Uterus (tissue), 4 donors: Measurements from ENCODE around the gene ZSWIM5. TPM values are rescaled to one million over a fixed set of nuclear protein-coding genes. Genes with fewer than 3 reads are reported as not detected.
A peak's percentile ranks its signal among the peaks of the same experiment; 100 is the strongest.

Source experiments
- DNase-seq, 2 donors: peaks; one replicate each; pipeline ENCODE4 v3.0.0-alpha.2; 2019 to 2020
- H3K27ac ChIP-seq, 2 donors: fragments of 200-600 bp; sonication (generic); 1 replicate in 1 of 2; 2 replicates in 1 of 2; pipeline ENCODE4 v1.5.1; 2016 to 2018
- H3K27me3 ChIP-seq, 2 donors: fragments of 200-600 bp; sonication (generic); one replicate each; pipeline ENCODE4 v1.5.1; 2018 to 2019; ENCODE audit warnings: control low read depth in 1 of 2
- H3K36me3 ChIP-seq, 2 donors: fragments of 200-600 bp; sonication (generic); one replicate each; pipeline ENCODE4 v1.5.1; 2019; ENCODE audit warnings: control low read depth in 1 of 2
- H3K4me1 ChIP-seq, 2 donors: fragments of 200-600 bp; sonication (generic); one replicate each; pipeline ENCODE4 v1.5.1; 2018 to 2019; ENCODE audit warnings: control low read depth in 1 of 2
- H3K4me3 ChIP-seq, 2 donors: fragments of 200-600 bp; sonication (generic); 1 replicate in 1 of 2; 2 replicates in 1 of 2; pipeline ENCODE4 v1.5.1; 2018 to 2019; ENCODE audit warnings: mild to moderate bottlenecking in 1 of 2
- H3K9me3 ChIP-seq, 2 donors: fragments of 200-600 bp; sonication (generic); one replicate each; pipeline ENCODE4 v1.5.1; 2019; ENCODE audit warnings: control low read depth in 1 of 2
- CTCF ChIP-seq, 4 experiments: fragments of 200-600 bp in 2 of 4; fragments of 450-650 bp in 2 of 4; sonication (generic) in 2 of 4; IDR thresholded peaks; one replicate each; pipeline ENCODE4 v1.5.1; 2016 to 2019; ENCODE audit warnings: antibody characterized with exemption in 4 of 4, mild to moderate bottlenecking in 2 of 4, moderate library complexity in 1 of 4
- POLR2A ChIP-seq, 2 donors: fragments of 450-650 bp; IDR thresholded peaks; one replicate each; pipeline ENCODE4 v1.6.1; 2016; ENCODE audit warnings: antibody characterized with exemption in 2 of 2, mild to moderate bottlenecking in 1 of 2, moderate library complexity in 1 of 2
- intact Hi-C: fragments of 100-400 bp; cut with DNase I; formaldehyde crosslinking; loops from one replicate; pipeline ENCODE4 v1.15.1; 2023; ENCODE audit warnings: low total_unique reads
- total RNA-seq, 4 donors: library from RNA; depleted of rRNA in 3 of 4; stranded (reverse); fragments of >200 nt in 3 of 4; gene quantifications; one replicate each; pipeline versions ENCODE4 v1.1.0 to v1.2.4, GENCODE V29; 2014 to 2023
- donor health status: DM: yes; HTN: yes; CAD: no.

The ZSWIM5 gene
- total RNA-seq, 4 donors from 2014 or later = 1.5 to 6.6 (median 3.6) TPM

DNA sequence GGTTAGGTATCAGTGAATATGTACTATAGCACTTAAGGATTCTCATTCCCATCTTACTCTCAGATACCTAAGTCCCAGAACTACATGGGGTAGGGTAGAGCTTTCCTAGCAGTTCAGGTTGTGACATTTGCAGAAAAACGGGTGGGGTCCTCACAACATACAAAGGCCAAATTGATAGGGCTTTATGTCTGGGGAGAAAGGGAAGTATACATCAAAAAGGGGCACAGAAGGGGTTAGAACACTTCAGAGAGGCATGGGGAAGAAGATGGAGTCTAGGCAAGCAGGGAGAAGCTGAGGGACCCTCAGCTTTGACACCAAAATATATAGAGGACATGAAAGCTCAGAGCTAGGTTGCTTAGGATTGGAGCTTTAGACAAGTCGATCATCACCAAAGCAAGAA lies 190.7 kb downstream of the ZSWIM5 start:
- TF ChIP-seq POLR2A (IDR thresholded peaks at IDR 0.05) = no peak
- no peak for TF ChIP-seq CTCF (IDR thresholded peaks at IDR 0.05)
- no peak for DNase-seq

DNA sequence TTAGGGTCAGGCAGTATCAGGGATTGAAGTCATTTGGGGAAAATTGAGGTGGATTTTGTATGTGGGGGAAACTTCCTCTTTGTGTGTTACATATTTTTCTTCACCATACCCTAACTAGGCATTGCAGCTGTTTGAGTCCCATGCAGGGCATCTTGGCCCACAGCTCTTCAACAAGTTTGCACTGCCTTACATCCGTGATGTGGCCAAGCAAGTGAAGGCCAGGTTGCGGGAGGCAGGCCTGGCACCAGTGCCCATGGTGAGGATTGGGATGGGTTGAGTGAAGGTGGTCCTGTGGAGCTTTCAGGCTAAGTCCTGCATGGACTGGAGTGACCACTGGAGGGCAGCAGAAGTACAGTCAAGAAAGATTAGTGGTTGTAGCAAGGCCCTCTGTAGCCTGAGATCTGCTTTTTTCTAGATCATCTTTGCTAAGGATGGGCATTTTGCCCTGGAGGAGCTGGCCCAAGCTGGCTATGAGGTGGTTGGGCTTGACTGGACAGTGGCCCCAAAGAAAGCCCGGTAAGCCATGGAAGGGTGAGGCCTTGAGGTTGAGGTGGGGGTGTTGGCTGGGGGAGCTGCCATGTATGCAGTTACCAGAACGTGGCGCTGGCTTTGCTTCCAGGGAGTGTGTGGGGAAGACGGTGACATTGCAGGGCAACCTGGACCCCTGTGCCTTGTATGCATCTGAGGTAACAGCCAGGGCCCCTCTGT lies 191.9 kb downstream of the ZSWIM5 start:
- no peaks in the 10 kb centered on the region for H3K27me3 ChIP-seq
- peak overlapping the region; percentile 20 to 46 for H3K27ac ChIP-seq
- TF ChIP-seq CTCF (IDR thresholded peaks at IDR 0.05) (peak; percentile 88 to 92 (median 92)), POLR2A (IDR thresholded peaks at IDR 0.05) (no peak)
- H3K9me3 ChIP-seq = no peaks in the 10 kb centered on the region
- H3K4me3 ChIP-seq = no peak overlapping the region
- DNase-seq = peak; percentile 79 to 84
- H3K4me1 ChIP-seq = peaks cover 0 to 9% of the 10 kb centered on the region in 2 donors
- H3K36me3 ChIP-seq = no peaks in the 10 kb centered on the region
- intact Hi-C loops = loop anchor here (5.0 kb wide), 2 partner anchors 227 to 288 kb away; partner anchors contain the start of gene BEST4

More for the DNA sequence above, 190.7 kb downstream of the ZSWIM5 start:
- no peaks in the 10 kb centered on the region for H3K9me3 ChIP-seq
- no peak overlapping the region for H3K4me3 ChIP-seq
- H3K27ac ChIP-seq = no peak overlapping the region
- H3K4me1 ChIP-seq = no peaks in the 10 kb centered on the region
- no peaks in the 10 kb centered on the region for H3K36me3 ChIP-seq
- H3K27me3 ChIP-seq = no peaks in the 10 kb centered on the region
- intact Hi-C loops = no loop called here

DNA sequence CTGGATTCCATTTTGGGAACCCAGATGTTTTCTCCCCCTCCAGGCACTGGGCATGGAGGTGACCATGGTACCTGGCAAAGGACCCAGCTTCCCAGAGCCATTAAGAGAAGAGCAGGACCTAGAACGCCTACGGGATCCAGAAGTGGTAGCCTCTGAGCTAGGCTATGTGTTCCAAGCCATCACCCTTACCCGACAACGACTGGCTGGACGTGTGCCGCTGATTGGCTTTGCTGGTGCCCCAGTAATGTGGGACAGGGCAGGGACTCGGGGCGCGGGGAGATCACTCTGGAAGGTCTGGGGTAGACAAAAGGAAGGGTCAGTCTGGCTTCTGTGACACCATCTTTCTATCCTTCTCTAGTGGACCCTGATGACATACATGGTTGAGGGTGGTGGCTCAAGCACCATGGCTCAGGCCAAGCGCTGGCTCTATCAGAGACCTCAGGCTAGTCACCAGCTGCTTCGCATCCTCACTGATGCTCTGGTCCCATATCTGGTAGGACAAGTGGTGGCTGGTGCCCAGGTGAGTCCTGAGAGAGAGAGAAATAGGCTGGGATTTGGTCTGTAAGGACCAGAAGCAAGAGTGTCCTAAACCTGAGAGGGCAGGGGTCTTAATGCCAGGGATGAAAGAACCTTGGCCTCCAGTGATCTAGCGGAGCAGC lies 192.7 kb downstream of the ZSWIM5 start:
- no peak for TF ChIP-seq CTCF (IDR thresholded peaks at IDR 0.05)
- Histone ChIP-seq H3K27me3 (no peaks in the 10 kb centered on the region), H3K4me1 (peaks cover 0 to 11% of the 10 kb centered on the region in 2 donors), H3K27ac (no peak overlapping the region), H3K36me3 (no peaks in the 10 kb centered on the region), H3K4me3 (no peak overlapping the region), H3K9me3 (no peaks in the 10 kb centered on the region)
- intact Hi-C loops = loop anchor here (5.0 kb wide), 2 partner anchors 226 to 289 kb away; partner anchors contain the start of gene BEST4
- DNase-seq = no peak

DNA sequence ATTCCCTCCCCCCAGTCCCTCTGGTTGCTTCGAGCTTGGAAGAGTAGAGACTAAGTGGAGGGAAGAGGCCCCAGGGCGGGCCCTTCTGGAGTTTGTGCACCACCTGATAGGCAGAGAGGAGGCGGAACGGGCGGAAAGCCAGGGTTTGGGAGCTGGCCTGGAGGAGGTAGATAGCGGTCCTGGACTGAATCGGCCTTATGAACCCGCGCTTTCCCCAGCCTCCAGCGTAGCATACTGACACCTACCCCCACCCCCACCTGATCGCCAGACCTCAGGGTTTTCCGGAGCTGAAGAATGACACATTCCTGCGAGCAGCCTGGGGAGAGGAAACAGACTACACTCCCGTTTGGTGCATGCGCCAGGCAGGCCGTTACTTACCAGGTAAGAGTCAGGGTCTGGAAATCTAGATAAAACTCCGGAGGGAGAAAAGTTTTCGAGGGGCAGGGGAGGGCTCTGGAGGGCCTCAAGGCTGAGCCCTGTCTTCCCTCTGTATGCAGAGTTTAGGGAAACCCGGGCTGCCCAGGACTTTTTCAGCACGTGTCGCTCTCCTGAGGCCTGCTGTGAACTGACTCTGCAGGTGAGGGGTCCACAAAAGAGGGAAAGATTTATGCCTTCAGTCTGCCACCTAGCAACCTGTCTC lies 193.6 kb downstream of the ZSWIM5 start:
- peak; percentile 75 to 77 for DNase-seq
- no peaks in the 10 kb centered on the region for H3K36me3 ChIP-seq
- TF ChIP-seq POLR2A (IDR thresholded peaks at IDR 0.05) (no peak), CTCF (IDR thresholded peaks at IDR 0.05) (no peak)
- peaks cover 0 to 11% of the 10 kb centered on the region in 2 donors for H3K4me1 ChIP-seq
- H3K4me3 ChIP-seq = peak overlapping the region; percentile 48 to 88
- intact Hi-C loops = loop anchor here (5.0 kb wide), 2 partner anchors 225 to 290 kb away; partner anchors contain the start of gene BEST4
- H3K27ac ChIP-seq = peak overlapping the region; percentile 76 to 83
- no peaks in the 10 kb centered on the region for H3K27me3 ChIP-seq
- H3K9me3 ChIP-seq = no peaks in the 10 kb centered on the region
